ENCODE measurements around the gene TJAP1.

TJAP1 gene, protein sequence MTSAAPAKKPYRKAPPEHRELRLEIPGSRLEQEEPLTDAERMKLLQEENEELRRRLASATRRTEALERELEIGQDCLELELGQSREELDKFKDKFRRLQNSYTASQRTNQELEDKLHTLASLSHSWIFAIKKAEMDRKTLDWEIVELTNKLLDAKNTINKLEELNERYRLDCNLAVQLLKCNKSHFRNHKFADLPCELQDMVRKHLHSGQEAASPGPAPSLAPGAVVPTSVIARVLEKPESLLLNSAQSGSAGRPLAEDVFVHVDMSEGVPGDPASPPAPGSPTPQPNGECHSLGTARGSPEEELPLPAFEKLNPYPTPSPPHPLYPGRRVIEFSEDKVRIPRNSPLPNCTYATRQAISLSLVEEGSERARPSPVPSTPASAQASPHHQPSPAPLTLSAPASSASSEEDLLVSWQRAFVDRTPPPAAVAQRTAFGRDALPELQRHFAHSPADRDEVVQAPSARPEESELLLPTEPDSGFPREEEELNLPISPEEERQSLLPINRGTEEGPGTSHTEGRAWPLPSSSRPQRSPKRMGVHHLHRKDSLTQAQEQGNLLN

DNA sequence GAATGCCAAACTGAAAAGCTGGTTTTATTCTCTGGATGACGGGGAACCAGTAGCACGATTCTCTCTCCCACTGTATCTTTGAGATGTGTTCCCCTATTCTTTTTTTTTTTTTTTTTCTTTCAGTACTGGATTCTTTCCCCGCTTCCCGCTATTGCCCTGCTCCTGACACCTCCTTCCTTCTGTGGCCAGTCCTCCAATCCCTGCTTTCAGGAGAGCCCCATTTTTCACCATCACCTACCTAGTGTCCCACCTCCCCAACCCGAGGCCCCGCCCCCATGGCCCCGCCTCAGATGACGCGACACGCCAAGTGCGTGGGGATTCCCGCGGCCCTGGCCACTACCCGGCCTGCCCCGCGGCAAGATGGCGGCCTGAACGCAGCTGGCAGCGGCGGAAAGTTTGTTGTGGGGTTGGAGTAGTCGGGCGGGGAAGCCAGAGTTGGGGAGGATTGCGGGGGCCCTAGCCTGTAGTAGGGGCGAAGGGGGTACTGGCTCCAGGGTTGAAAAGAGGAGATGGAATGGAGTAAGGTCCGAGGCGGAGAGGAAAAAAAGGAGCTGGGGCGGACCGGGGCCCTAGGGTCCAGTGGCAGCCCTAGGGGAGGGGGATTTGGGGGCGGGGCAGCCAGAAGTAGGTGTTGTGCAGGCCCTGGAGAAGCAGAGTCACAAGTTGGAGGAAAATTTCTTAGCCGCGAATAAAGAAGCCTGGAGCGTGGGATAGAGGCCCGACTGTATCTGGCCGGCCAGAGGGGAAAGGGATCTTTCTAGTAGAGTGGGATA, at the start of gene TJAP1:
Gene TJAP1 (plus strand): TSS at position 336 of the 773 bp plus-strand sequence. CDS start 21,432 bp downstream, outside the sequence.
- DNase-seq: peak; percentile 68

DNA sequence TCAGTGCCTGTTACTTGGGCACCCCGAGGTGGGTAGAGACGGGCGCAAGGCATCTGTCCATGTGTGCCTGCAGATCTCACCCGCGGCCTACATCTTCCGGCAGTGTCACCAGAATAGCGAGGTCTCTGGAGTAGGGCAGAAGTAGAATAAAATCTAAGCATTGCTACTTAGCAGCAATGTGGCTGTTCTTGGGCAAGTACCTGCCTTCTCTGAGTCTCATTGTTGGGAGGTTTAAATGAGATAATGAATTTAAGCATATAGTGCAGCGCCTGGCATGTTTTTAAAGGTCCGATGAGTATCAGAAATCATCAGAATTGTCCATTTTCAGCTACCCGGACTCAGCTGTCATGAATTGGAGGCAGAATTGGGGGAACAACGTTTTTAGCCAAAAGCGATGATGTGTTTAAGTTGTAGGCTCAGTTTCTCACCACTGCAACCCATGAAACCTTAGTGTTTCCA, 49.2 kb upstream of the TJAP1 start:
- DNase-seq: no peak

DNA sequence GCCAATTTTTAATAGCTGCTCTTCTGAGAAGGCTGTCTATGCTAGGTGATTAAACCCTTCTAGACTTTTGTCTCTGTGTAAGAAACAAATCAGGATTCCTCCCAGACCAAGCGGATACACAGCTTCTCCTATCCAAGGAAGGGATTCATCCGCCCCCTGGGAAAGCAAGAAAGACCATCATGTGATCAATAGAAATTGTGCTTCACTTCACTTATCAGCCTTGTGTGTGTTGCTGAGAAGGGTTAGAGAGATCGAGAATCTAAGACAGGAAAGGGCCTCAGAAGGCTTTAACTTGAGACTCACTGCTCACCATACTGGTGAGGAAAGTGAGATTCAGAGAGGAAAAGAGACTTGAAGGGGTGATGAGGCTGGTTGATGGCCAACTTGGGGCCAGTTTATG, 48.5 kb upstream of the TJAP1 start:
- DNase-seq: no peak

DNA sequence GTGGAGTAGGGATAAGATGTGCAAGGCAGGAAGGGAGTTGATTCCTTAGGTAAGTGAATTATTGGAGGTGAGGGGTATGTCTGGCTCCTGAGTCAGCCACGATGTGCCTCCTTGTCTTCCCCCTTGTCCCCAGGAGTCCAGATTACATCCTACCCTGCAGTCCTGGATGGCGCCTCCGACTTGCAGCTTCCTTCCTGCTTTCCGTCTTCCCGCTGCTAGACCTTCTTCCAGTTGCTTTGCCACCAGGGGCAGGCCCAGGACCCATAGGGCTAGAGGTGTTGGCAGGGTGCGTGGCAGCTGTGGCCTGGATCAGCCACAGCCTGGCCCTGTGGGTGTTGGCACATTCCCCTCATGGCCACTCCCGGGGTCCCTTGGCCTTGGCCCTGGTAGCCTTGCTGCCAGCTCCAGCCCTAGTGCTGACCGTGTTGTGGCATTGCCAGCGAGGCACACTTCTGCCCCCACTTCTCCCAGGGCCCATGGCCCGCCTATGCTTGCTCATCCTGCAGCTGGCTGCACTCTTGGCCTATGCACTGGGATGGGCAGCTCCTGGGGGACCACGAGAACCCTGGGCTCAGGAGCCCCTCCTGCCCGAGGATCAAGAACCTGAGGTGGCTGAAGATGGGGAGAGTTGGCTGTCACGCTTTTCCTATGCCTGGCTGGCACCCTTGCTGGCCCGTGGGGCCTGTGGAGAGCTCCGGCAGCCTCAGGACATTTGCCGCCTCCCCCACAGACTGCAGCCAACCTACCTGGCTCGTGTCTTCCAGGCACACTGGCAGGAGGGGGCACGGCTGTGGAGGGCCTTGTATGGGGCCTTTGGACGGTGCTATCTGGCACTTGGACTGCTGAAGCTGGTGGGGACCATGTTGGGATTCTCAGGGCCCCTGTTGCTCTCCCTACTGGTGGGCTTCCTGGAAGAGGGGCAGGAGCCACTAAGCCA, 45.1 kb upstream of the TJAP1 start:
- no peak for DNase-seq

DNA sequence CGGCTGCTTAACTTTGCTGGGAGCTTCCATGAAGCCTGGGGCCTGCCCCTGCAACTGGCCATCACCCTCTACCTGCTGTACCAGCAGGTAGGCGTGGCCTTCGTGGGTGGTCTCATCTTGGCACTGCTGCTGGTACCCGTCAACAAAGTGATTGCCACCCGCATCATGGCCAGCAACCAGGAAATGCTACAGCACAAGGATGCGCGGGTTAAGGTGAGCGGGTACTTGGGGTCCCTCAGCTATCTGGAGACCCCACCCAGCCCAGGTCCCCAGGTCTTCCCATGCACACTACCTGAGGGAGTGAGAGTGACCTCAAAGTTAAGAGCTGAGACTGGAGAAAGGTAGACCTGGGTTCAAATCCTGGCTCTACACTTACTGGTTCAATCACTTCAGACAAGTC, 44.2 kb upstream of the TJAP1 start:
- no peak for DNase-seq

DNA sequence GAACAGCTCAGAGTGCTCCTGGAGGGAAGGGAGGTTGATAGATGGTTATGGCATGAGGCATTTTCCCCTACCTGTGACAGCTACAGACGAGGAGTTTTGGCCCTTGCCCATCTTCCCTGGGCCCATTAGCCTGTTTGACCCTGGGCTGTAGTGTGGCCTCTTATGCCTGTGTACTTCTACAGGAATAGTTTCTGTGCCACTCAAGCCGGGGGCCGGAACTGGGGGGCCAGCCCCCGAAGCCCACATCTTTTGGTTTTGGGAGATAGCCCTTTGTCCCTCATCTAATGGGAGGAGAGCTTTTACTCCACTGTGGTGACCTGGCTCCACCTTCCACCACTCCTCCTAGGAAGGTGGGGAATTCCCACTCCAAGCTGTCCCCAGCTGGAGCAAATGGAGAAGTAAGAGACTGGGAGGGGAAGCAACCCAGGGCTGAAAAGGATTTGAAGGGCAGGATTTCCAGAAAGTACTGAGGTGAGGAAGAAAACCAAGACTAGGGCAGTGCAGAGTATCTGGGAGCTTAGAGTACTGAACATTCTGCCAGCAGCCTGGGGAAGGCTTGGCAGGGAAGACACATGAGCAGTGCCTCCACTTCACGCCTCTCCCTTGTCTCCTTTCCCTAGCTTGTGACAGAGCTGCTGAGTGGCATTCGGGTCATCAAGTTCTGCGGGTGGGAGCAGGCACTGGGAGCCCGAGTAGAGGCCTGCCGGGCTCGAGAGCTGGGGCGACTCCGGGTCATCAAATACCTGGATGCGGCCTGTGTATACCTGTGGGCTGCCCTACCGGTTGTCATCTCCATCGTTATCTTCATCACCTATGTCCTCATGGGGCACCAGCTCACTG, 43.1 kb upstream of the TJAP1 start:
- DNase-seq: no peak

DNA sequence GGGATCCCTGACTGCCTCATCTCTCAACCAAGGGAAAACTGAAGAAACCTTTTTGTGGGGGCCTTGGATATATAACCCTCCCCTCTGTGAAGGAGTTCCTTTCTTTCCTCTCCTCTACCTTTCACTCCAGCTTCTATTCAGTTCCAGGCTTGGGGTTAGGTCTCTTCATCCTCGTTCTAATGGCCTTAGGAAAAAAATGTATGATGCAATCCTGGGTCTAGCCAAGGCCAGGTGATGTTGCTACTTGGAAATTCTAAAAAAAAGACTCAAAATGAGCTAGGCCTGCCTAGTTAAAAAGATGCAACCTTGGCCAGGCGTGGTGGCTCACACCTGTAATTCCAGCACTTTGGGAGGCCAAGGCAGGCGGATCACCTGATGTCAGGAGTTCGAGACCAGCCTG, 42.4 kb upstream of the TJAP1 start:
- DNase-seq: no peak

DNA sequence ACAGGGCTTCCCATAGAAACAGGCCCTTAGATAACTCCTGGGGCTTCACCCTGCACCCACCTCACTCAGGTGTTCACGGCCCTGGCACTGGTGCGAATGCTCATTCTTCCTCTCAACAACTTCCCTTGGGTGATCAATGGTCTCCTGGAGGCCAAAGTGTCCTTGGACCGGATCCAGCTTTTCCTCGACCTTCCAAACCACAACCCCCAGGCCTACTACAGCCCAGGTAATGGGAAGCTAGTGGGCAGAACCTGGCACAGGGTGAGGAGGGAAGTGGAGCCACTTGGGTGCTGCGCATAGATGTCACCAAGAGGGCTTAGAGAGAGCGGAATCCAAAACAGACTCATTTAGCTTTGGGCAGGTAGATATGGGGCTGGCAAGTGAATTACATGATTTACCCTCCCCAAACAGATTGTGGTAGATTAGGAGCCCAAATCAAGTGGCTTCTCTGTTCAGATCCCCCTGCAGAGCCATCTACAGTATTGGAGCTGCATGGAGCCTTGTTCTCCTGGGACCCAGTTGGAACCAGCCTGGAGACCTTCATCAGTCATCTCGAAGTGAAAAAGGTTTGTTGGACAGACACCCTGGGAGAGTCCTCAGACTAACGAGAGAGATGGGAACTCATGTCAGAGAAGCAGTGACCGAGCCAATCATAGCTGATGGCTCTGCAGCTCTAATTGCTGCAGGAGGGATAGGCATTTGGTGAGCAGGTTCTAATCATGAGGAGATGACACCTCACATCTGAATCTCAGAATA, 41.5 kb upstream of the TJAP1 start:
- DNase-seq: no peak

DNA sequence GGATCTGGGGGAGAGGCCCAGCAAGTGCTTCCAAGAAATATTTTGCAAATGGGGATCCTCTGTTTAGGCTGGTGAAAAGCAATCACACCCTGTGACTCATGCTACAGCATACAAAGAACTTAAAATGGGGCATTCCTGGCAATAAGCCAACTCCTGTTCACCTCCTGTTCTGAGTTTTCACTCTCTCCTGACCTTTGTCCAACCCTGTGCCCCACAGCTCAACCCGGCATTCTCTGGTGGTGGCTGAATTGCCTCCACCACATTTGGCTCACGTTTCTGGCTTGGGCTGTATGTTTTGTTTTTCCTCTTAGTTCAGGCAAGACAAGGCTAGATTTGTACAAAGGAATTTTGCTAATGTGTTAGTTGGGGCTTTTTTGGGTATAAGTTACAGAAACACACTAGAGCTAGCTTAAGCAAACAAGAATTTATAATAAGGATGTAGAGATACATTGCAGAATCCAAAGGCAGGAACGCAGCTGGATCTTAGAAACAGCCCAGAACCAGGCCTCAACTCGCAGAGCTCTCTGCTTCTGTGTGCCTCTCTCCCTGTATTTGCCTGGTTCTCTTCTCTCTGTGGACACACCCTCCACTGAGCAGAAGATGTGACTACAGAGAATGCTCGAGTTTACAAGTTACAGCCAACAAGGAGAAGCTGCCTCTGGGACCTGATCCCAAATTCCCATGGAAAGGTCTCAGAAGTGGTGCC, 40.6 kb upstream of the TJAP1 start:
- no peak for DNase-seq

DNA sequence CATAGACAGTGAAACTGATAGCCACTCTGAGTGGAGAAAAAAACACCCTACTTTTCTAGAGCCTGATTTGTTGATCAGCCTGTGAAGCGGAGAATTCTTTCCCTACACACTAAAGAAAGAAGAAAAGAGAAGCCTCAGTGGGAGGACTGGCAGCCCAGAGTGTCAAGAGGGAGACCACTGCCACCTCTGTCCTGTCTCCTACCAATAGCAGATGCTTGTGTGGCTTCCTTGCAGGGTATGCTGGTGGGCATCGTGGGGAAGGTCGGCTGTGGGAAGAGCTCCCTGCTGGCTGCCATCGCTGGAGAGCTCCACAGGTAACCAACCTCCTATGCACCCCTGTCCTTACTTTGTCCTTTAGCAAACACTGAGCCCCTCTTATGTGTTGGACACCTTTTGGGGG, 39.7 kb upstream of the TJAP1 start:
- DNase-seq: no peak

DNA sequence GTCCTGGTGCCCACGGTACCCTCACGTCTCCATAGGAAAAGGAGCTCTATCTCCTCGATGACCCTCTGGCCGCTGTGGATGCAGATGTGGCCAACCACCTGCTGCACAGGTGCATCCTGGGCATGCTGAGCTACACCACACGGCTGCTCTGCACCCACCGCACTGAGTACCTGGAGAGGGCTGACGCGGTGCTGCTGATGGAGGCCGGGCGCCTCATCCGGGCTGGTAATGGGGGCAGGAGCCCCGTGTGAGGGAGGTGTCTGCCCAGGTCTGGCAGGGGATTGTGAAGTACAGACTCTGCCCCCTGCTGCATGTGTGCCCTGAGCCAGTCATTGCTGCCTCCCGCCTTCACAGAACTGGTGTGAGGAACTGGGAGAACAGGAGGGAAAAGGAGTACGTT, 34.4 kb upstream of the TJAP1 start:
- no peak for DNase-seq

DNA sequence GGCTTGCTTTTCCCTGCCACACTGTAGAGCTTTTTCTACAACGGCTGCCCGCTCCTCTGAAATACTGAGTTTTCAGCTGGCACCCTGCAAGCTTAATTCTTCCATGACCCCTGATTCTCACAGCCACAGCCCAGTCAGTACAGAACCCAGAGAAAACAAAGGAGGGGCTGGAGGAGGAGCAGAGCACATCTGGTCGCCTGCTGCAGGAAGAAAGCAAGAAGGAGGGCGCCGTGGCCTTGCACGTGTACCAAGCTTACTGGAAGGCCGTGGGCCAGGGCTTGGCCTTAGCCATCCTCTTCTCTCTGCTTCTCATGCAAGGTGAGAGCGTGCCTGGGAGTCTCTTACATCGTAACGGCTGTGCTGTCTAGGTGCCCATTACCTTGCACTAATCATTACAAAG, 33.3 kb upstream of the TJAP1 start:
- no peak for DNase-seq

DNA sequence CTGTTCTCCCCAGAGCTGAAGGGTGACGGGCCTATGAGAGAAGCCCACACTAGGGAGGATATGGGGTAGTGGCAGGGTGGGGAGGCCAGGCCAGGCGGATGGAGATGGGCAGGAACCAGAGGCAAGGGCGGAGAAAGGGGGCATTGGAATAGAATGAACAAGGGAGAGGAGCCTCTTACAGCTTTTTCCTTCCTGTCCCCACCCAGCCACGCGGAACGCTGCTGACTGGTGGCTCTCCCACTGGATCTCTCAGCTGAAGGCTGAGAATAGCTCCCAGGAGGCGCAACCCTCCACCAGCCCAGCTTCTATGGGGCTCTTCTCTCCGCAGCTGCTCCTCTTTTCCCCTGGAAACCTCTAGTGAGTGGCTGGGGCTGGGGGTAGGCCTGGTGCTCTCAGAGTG, 32.8 kb upstream of the TJAP1 start:
- DNase-seq: no peak

DNA sequence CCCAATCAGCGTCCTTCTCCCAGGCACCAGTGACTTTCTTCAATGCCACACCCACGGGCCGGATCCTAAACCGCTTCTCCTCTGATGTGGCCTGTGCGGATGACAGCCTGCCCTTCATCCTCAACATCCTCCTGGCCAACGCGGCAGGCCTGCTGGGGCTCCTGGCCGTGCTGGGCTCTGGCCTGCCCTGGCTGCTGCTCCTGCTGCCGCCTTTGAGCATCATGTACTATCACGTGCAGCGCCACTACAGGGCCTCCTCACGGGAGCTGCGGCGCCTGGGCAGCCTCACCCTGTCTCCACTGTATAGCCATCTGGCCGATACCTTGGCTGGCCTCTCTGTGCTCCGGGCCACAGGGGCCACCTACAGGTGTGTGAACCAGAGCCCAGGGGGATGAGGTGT, 31.8 kb upstream of the TJAP1 start:
- DNase-seq: no peak

DNA sequence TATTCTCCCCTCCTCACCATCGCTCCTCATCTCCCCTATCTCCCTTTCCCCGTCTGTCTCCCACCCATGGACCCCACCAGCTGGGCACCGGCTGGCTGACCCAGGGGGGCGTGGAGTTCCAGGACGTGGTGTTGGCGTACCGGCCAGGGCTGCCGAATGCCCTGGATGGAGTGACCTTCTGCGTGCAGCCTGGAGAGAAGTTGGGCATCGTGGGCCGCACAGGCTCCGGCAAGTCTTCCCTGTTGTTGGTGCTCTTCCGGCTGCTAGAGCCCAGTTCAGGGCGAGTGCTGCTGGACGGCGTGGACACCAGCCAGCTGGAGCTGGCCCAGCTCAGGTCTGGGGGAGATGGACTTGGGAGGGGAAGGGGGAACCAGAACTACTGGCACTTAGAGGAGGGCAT, 29.8 kb upstream of the TJAP1 start:
- DNase-seq: no peak

DNA sequence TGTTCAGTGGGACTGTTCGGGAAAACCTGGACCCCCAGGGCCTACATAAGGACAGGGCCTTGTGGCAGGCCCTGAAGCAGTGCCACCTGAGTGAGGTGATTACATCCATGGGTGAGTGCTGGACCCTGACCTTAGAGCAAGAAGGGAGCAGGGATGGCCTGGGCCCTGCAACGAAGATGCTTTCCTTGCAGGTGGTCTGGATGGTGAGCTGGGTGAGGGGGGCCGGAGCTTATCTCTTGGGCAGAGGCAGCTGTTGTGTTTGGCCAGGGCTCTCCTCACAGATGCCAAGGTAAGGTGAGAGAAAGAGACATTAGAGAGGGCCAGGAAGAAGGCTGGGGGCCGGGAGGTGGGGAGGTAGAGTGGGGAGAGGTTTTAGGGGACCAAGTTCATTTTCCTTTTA, 28.5 kb upstream of the TJAP1 start:
- no peak for DNase-seq

DNA sequence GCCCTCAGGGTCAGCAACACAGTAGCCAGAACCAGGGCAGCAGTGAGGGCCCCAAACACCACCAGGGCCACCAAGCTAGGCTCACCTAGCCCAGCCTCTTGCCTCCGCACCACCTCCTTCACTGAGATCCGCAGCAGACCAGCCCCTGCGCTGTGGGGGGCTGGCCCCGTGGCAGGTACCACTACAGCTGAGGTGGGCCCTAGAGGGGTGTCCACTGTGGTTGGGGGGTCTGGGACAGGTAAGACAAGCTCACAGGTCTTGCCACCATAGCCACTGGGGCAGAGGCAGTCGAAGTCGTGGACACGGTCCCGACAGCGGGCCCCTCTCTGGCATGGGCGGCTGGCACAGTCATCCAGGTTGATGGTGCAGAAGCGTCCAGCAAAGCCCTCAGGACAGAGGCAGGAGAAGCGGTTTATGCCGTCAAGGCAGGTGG, 26.7 kb upstream of the TJAP1 start:
- DNase-seq: no peak

DNA sequence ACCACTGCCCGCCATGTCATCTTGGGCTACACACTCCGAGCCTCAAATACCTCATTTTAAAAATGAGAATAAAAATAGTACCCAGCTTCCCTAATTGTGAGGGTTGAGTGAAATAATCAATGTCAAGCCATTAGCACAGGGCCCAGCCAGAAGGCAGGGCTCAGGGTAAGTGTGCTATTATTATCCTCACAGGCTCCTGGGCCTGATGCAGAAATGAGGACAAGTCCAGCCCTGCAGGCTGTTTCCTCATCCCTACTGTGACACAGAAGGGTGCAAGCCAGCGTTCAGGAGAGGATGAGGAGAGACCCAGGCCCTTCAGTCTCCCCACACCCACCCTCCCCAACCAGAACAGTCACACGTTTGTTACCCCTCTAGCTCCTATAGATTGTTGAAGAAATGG, 26.0 kb upstream of the TJAP1 start:
- DNase-seq: no peak

DNA sequence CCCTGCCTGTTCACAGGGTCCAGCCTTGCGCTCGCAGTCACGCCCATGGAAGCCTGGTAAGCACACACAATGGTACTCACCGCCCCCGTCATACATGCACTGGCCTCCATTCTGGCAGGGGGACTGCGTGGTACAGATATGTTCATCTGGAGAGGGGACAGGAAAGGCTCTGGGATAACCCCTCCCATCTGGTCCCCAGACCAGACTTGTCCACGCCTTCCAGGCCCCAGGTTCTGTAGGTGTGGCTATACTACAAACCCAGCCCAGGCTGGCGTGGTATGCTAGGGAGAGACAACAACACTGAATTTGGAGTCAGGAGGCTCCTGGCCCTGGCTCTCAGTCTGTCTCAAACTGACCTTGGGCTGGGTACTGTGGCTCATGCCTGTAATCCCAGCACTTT, 25.4 kb upstream of the TJAP1 start:
- DNase-seq: no peak

DNA sequence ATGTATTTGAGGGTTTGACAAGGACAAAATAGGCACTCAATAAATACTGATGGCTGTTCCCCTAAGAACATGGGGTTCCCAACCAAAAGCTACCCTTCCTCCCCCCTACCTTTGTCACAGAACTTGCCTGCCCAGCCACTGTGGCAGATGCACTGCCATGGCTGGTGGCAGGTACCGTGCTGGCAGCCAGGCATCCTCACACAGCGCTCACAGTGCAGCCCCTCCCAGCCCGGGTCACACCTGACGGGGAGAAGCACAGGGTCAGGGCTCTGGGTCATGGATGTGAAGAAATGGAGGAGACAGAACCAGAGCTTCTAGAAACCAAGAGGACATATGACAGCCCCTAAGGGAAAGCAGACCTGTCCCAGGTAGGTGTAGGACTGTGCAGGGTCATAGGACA, 24.5 kb upstream of the TJAP1 start:
- no peak for DNase-seq

Measured in NCI-H2107 (cell line).